T47D (cell line): ENCODE results near the gene SKI.

Experiments
- DNase-seq, 2 experiments: peaks; one replicate each; pipeline versions ENCODE4 v3.0.0 to v3.0.0-alpha.2; 2011 to 2012; ENCODE audit warnings: low read depth in 1 of 2, low spot score in 1 of 2
- JUND ChIP-seq: IDR thresholded peaks from 2 replicates; pipeline ENCODE4 v1.6.1; 2012; ENCODE audit warnings: low read depth
- in situ Hi-C: cut with HindIII; loops from 2 replicates; pipeline ENCODE4 v1.10.0; 2016; ENCODE audit warnings: low sequenced_read_pairs, low pct_unique_long_range_greater_than_20kb

SKI gene

GRCh38 chr1:2188336-2188735 lies 39.8 kb upstream of the SKI start:
- in situ Hi-C loops: no loop called here
- no peak for TF ChIP-seq JUND
- DNase-seq: no peak

GRCh38 chr1:2189459-2190425 lies 38.4 kb upstream of the SKI start:
- no peak for TF ChIP-seq JUND
- in situ Hi-C loops: no loop called here
- DNase-seq: peak; percentile 84 to 95

GRCh38 chr1:2190491-2190976 lies 37.6 kb upstream of the SKI start:
- no peak for DNase-seq
- TF ChIP-seq JUND: no peak
- in situ Hi-C loops: no loop called here

GRCh38 chr1:2192031-2192995 lies 35.8 kb upstream of the SKI start:
- DNase-seq: no peak
- no peak for TF ChIP-seq JUND
- in situ Hi-C loops: no loop called here

- no peak for DNase-seq
- in situ Hi-C loops: no loop called here
- TF ChIP-seq JUND: no peak
Measured at GRCh38 chr1:2193514-2194281, 34.4 kb upstream of the SKI start.

GRCh38 chr1:2194319-2194897 lies 33.7 kb upstream of the SKI start, which contains the start of gene FAAP20:
Gene FAAP20, minus strand, starts transcription at chr1:2194772. Its CDS starts 23 bp downstream, at chr1:2194749.
- TF ChIP-seq JUND: no peak
- DNase-seq: peak; percentile 47 to 68
- in situ Hi-C loops: no loop called here

- peak; percentile 86 to 87 for DNase-seq
- in situ Hi-C loops: no loop called here
- TF ChIP-seq JUND: no peak
Measured at GRCh38 chr1:2194898-2195673, 33.0 kb upstream of the SKI start.

- in situ Hi-C loops: no loop called here
- no peak for TF ChIP-seq JUND
- no peak for DNase-seq
Measured at GRCh38 chr1:2195785-2196184, 32.3 kb upstream of the SKI start.

GRCh38 chr1:2196901-2197638 lies 31.0 kb upstream of the SKI start:
- no peak for DNase-seq
- in situ Hi-C loops: no loop called here
- TF ChIP-seq JUND: no peak

GRCh38 chr1:2197707-2198165 lies 30.4 kb upstream of the SKI start:
- DNase-seq: no peak
- in situ Hi-C loops: no loop called here
- TF ChIP-seq JUND: no peak

GRCh38 chr1:2198571-2198970 lies 29.5 kb upstream of the SKI start:
- no peak for DNase-seq
- in situ Hi-C loops: no loop called here
- TF ChIP-seq JUND: no peak
